CD14-positive monocyte (primary cell): ENCODE data around the gene ACTN4. TPM values are rescaled to one million over a fixed set of nuclear protein-coding genes. Genes with fewer than 3 reads are reported as not detected.

Experiments used
- DNase-seq, 3 donors: peaks; one replicate each; pipeline ENCODE4 v3.0.0-alpha.2; 2011 to 2022
- H2AFZ ChIP-seq: 2 replicates; pipeline ENCODE4 v1.6.0; 2012; ENCODE audit warnings: mild to moderate bottlenecking, low read depth, low read length, inconsistent platforms; ENCODE audit not compliant: insufficient read depth, poor library complexity, severe bottlenecking
- H3K27ac ChIP-seq, 2 donors: 1 replicate in 1 of 2; 2 replicates in 1 of 2; pipeline ENCODE4 v1.5.1; 2012 to 2013; ENCODE audit warnings: low read length in 2 of 2, control low read depth in 1 of 2, inconsistent platforms in 1 of 2, low read depth in 1 of 2, mild to moderate bottlenecking in 1 of 2
- H3K27me3 ChIP-seq, 2 donors: one replicate each; pipeline versions ENCODE4 v1.6.0 to v1.6.1; 2011 to 2013; ENCODE audit warnings: low read length in 2 of 2; ENCODE audit not compliant: control insufficient read depth in 2 of 2, insufficient read depth in 2 of 2
- H3K36me3 ChIP-seq, 2 donors: replicated peaks in 1 of 2; 1 replicate in 1 of 2; 2 replicates in 1 of 2; pipeline versions ENCODE4 v1.5.1 to v1.6.1; 2012 to 2013; ENCODE audit warnings: low read length in 2 of 2, control low read depth in 1 of 2, inconsistent platforms in 1 of 2, mild to moderate bottlenecking in 1 of 2; ENCODE audit not compliant: insufficient read depth in 2 of 2, control insufficient read depth in 1 of 2
- H3K4me1 ChIP-seq, 2 donors: 1 replicate in 1 of 2; 2 replicates in 1 of 2; pipeline versions ENCODE4 v1.5.1 to v1.6.1; 2012 to 2013; ENCODE audit warnings: low read length in 2 of 2, control low read depth in 1 of 2, inconsistent platforms in 1 of 2, mild to moderate bottlenecking in 1 of 2, moderate library complexity in 1 of 2; ENCODE audit not compliant: insufficient read depth in 2 of 2, control insufficient read depth in 1 of 2
- H3K4me2 ChIP-seq: replicated peaks from 2 replicates; pipeline ENCODE3; 2012; ENCODE audit warnings: low read length, moderate library complexity, mild to moderate bottlenecking; ENCODE audit not compliant: poor library complexity, severe bottlenecking; ENCODE audit errors: extremely low read depth
- H3K4me3 ChIP-seq, 3 experiments: fragments of 200-600 bp in 1 of 3; sonication (generic) in 1 of 3; replicated peaks in 1 of 3; 1 replicate in 2 of 3; 2 replicates in 1 of 3; pipeline ENCODE4 v1.5.1; 2011 to 2013; ENCODE audit warnings: low read length in 3 of 3, mild to moderate bottlenecking in 3 of 3, control low read depth in 2 of 3, low read depth in 2 of 3, inconsistent platforms in 1 of 3, moderate library complexity in 1 of 3
- H3K79me2 ChIP-seq: 2 replicates; pipeline ENCODE4 v1.6.0; 2012; ENCODE audit warnings: mild to moderate bottlenecking, control low read depth, inconsistent platforms, low read length, moderate library complexity; ENCODE audit not compliant: insufficient read depth
- H3K9ac ChIP-seq: 2 replicates; pipeline ENCODE4 v1.6.0; 2017; ENCODE audit warnings: low read length, mild to moderate bottlenecking; ENCODE audit not compliant: insufficient read depth, poor library complexity, severe bottlenecking
- H3K9me3 ChIP-seq, 2 donors: replicated peaks in 1 of 2; 1 replicate in 1 of 2; 2 replicates in 1 of 2; pipeline versions ENCODE4 v1.5.1 to v1.6.1; 2012 to 2013; ENCODE audit warnings: low read length in 2 of 2, control low read depth in 1 of 2; ENCODE audit not compliant: control insufficient read depth in 1 of 2, insufficient read depth in 1 of 2
- H4K20me1 ChIP-seq: 2 replicates; pipeline ENCODE4 v1.6.0; 2012; ENCODE audit warnings: mild to moderate bottlenecking, low read length, control low read depth, moderate library complexity; ENCODE audit not compliant: insufficient read depth
- H3K27ac Mint-ChIP-seq, 7 donors: one replicate each; pipeline ENCODE4 v1.8.0; 2020; ENCODE audit warnings: mild to moderate bottlenecking in 7 of 7, mixed read lengths in 7 of 7, moderate library complexity in 6 of 7, inconsistent platforms in 2 of 7
- H3K27me3 Mint-ChIP-seq, 3 donors: one replicate each; pipeline ENCODE4 v1.8.0; 2021 to 2022; ENCODE audit warnings: low read depth in 3 of 3, mild to moderate bottlenecking in 3 of 3, mixed read lengths in 3 of 3, moderate library complexity in 3 of 3, inconsistent platforms in 1 of 3
- H3K36me3 Mint-ChIP-seq, 2 donors: one replicate each; pipeline ENCODE4 v1.8.0; 2020; ENCODE audit warnings: mixed read lengths in 2 of 2, inconsistent platforms in 1 of 2, mild to moderate bottlenecking in 1 of 2
- H3K4me1 Mint-ChIP-seq: one replicate; pipeline ENCODE4 v1.8.0; 2020; ENCODE audit warnings: mild to moderate bottlenecking, mixed read lengths
- H3K4me3 Mint-ChIP-seq, 2 donors: one replicate each; pipeline ENCODE4 v1.8.0; 2020; ENCODE audit warnings: mild to moderate bottlenecking in 2 of 2, mixed read lengths in 2 of 2, moderate library complexity in 1 of 2
- H3K9me3 Mint-ChIP-seq, 7 donors: one replicate each; pipeline ENCODE4 v1.8.0; 2020 to 2022; ENCODE audit warnings: mixed read lengths in 7 of 7, mild to moderate bottlenecking in 6 of 7, moderate library complexity in 6 of 7, inconsistent platforms in 2 of 7
- WGBS: methylation state at CpG from one replicate; pipeline ENCODE4 v1.1.5; 2013; ENCODE audit warnings: missing lambda C conversion rate; ENCODE audit not compliant: insufficient coverage; 5-methylcytosine and 5-hydroxymethylcytosine counted together
- intact Hi-C, 2 donors: fragments of 100-400 bp; cut with micrococcal nuclease; formaldehyde crosslinking; loops; one replicate each; pipeline versions ENCODE4 v1.15.0 to v1.15.1; 2023
- polyA plus RNA-seq, 3 donors: library from polyadenylated mRNA; depleted of rRNA in 1 of 3; unstranded in 2 of 3; stranded (reverse) in 1 of 3; fragments of 300-500 nt in 2 of 3; fragments of >200 nt in 1 of 3; fragmentation: Illumina TruSeq in 2 of 3; gene quantifications; 1 replicate in 2 of 3; 2 replicates in 1 of 3; pipeline ENCODE4 v1.2.3, GENCODE V29; 2012 to 2021
- TF ChIP-seq, protein P1 (sequence below): fragments of 200-600 bp; IDR thresholded peaks from one replicate; pipeline ENCODE4 v1.8.0; 2022; ENCODE audit warnings: antibody characterized with exemption, mild to moderate bottlenecking

Gene ACTN4
- polyA plus RNA-seq, 3 donors = 8.4 to 177 (median 16.0) TPM

GRCh38 chr19:38690146-38690545 lies 42.7 kb downstream of the ACTN4 start:
- H3K9me3 Mint-ChIP-seq = no peaks in the 10 kb centered on the region
- H3K4me1 Mint-ChIP-seq = peaks cover 94% of the 10 kb centered on the region

DNA sequence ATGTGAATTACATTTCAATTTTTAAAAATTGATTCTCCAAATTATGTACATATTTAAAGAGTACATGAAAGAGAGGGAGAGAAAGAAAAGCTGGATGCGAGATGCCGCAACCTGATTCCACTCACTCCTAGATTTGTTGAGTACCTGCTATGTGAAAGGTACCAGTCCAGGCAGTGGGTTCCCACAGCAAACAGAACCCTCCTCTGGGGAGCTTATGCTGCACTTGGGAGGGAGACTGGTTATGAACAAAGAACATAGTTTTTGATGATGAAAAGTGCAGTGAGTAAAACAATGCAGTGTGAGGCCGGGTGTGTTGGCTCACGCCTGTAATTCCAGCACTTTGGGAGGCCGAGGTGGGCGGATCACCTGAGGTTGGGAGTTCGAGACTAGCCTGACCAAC lies 43.4 kb downstream of the ACTN4 start:
- Histone ChIP-seq H3K27ac (no peak overlapping the region), H3K36me3 (no peaks in the 10 kb centered on the region), H3K4me1 (peaks cover 87 to 97% of the 10 kb centered on the region in 2 donors), H2AFZ (no peak overlapping the region), H3K4me3 (no peak overlapping the region), H3K9ac (no peak overlapping the region), H4K20me1 (peaks cover 34% of the 10 kb centered on the region), H3K79me2 (peaks cover 97% of the 10 kb centered on the region), H3K9me3 (no peaks in the 10 kb centered on the region), H3K27me3 (no peaks in the 10 kb centered on the region), H3K4me2 (no peak overlapping the region)
- intact Hi-C loops = loop anchor here in 1 of 2 donors (5.0 kb wide), 1 partner anchor 34 kb away; no protein-coding TSS in a partner anchor
- Mint-ChIP-seq H3K27me3 (no peaks in the 10 kb centered on the region), H3K36me3 (peaks cover 12 to 21% of the 10 kb centered on the region in 2 donors), H3K4me1 (peaks cover 94% of the 10 kb centered on the region), H3K4me3 (no peak overlapping the region), H3K27ac (peak overlapping the region; percentile 59 to 90 (median 68)), H3K9me3 (peaks cover 0 to 2% (median 0%) of the 10 kb centered on the region in 7 donors)
- DNase-seq = no peak
- 93% methylated on average over 4 of the region's 7 CpGs for WGBS
- TF ChIP-seq, protein P1, sequence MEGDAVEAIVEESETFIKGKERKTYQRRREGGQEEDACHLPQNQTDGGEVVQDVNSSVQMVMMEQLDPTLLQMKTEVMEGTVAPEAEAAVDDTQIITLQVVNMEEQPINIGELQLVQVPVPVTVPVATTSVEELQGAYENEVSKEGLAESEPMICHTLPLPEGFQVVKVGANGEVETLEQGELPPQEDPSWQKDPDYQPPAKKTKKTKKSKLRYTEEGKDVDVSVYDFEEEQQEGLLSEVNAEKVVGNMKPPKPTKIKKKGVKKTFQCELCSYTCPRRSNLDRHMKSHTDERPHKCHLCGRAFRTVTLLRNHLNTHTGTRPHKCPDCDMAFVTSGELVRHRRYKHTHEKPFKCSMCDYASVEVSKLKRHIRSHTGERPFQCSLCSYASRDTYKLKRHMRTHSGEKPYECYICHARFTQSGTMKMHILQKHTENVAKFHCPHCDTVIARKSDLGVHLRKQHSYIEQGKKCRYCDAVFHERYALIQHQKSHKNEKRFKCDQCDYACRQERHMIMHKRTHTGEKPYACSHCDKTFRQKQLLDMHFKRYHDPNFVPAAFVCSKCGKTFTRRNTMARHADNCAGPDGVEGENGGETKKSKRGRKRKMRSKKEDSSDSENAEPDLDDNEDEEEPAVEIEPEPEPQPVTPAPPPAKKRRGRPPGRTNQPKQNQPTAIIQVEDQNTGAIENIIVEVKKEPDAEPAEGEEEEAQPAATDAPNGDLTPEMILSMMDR = no peak

More at GRCh38 chr19:38690146-38690545, 42.7 kb downstream of the ACTN4 start:
- no peak overlapping the region for H2AFZ ChIP-seq
- H3K4me3 ChIP-seq = no peak overlapping the region
- H3K79me2 ChIP-seq = peaks cover 97% of the 10 kb centered on the region
- no peak overlapping the region for H3K4me2 ChIP-seq
- peaks cover 87 to 97% of the 10 kb centered on the region in 2 donors for H3K4me1 ChIP-seq
- peaks cover 12 to 21% of the 10 kb centered on the region in 2 donors for H3K36me3 Mint-ChIP-seq
- peak overlapping the region in 1 of 2 donors; percentile 17 for H3K27ac ChIP-seq
- WGBS = 97% methylated on average over 14 of the region's 14 CpGs
- H3K27me3 ChIP-seq = no peaks in the 10 kb centered on the region
- no peaks in the 10 kb centered on the region for H3K27me3 Mint-ChIP-seq
- no peak for DNase-seq
- H3K36me3 ChIP-seq = no peaks in the 10 kb centered on the region
- H3K4me3 Mint-ChIP-seq = no peak overlapping the region
- H3K9me3 ChIP-seq = no peaks in the 10 kb centered on the region
- intact Hi-C loops = loop anchor here in 1 of 2 donors (5.0 kb wide), 1 partner anchor 33 kb away; no protein-coding TSS in a partner anchor
- no peak overlapping the region for H3K9ac ChIP-seq
- TF ChIP-seq, protein P1 = no peak
- H4K20me1 ChIP-seq = peaks cover 28% of the 10 kb centered on the region
- peak overlapping the region in 5 of 7 donors; percentile 14 to 95 (median 66) for H3K27ac Mint-ChIP-seq
